ENCODE results near the gene DCHS1.
"Not testable (repeated sequence)": the region's sequence is repeated elsewhere in the genome, so short reads cannot be mapped to it uniquely, and the experiment has no call there.

DCHS1 gene

GRCh38 chr11:6686006-6686405, 30.4 kb upstream of the DCHS1 start:
- H3K36me3 ChIP-seq, result peaks cover 10% of the 10 kb centered on the region
- no peak overlapping the region for H3K9ac ChIP-seq
- H3K4me1 ChIP-seq, result peaks cover 18% of the 10 kb centered on the region
- H4K20me1 ChIP-seq, result peaks cover 16% of the 10 kb centered on the region
- no peaks in the 10 kb centered on the region for H3K27me3 ChIP-seq
- peaks cover 5% of the 10 kb centered on the region; the same call in 1 of the 2 replicates for H3K9me3 ChIP-seq
- no peak overlapping the region for H3K4me2 ChIP-seq
- H3K27ac ChIP-seq, result no peak overlapping the region
- no peak overlapping the region for H3K4me3 ChIP-seq
- no peak for TF ChIP-seq Cebpa-rat (IDR thresholded peaks at IDR 0.05)

- peaks cover 30% of the 10 kb centered on the region for H3K4me1 ChIP-seq
- not testable (repeated sequence) for H3K9me3 ChIP-seq, H3K27me3 ChIP-seq
- peaks cover 35% of the 10 kb centered on the region for H4K20me1 ChIP-seq
- H3K4me3 ChIP-seq, result peak overlapping the region; percentile 95
- H3K36me3 ChIP-seq, result peaks cover 29% of the 10 kb centered on the region
- peak overlapping the region; percentile 79; the same call in 1 of the 2 replicates for H3K27ac ChIP-seq
- peak overlapping the region; percentile 72 for H3K4me2 ChIP-seq
- H3K9ac ChIP-seq, result peak overlapping the region; percentile 83
Observed at GRCh38 chr11:6684068-6684467, 28.5 kb upstream of the DCHS1 start.

GRCh38 chr11:6682936-6683861, 27.6 kb upstream of the DCHS1 start, which contains the start of gene MRPL17:
Gene MRPL17 (minus strand): TSS chr11:6683340. CDS start chr11:6683296, 44 bp downstream.
- peak within 1 kb of the TSS; percentile 95 for H3K4me3 ChIP-seq
- peak within 1 kb of the TSS; percentile 95 for H3K4me2 ChIP-seq
- H3K4me1 ChIP-seq, result peaks cover 30% of the 10 kb centered on the region
- peaks cover 37% of the 10 kb centered on the region for H4K20me1 ChIP-seq
- H3K27ac ChIP-seq, result peak within 1 kb of the TSS; percentile 94
- no peak for TF ChIP-seq Cebpa-rat (IDR thresholded peaks at IDR 0.05)
- peaks cover 31% of the 10 kb centered on the region for H3K36me3 ChIP-seq
- H3K9me3 ChIP-seq, result no peaks in the 10 kb centered on the region
- H3K9ac ChIP-seq, result peak within 1 kb of the TSS; percentile 95
- no peaks in the 10 kb centered on the region for H3K27me3 ChIP-seq

- Histone ChIP-seq H3K9ac (peak overlapping the region; percentile 95), H3K27ac (peak overlapping the region; percentile 94), H3K9me3 (no peaks in the 10 kb centered on the region), H3K4me2 (peak overlapping the region; percentile 95), H3K27me3 (no peaks in the 10 kb centered on the region), H3K36me3 (peaks cover 31% of the 10 kb centered on the region), H4K20me1 (peaks cover 37% of the 10 kb centered on the region), H3K4me3 (peak overlapping the region; percentile 95), H3K4me1 (peaks cover 30% of the 10 kb centered on the region)
- no peak for TF ChIP-seq Cebpa-rat (IDR thresholded peaks at IDR 0.05)
Observed at GRCh38 chr11:6682591-6682935, 27.0 kb upstream of the DCHS1 start.

GRCh38 chr11:6681949-6682348, 26.3 kb upstream of the DCHS1 start:
- Histone ChIP-seq H3K4me2 (peak overlapping the region; percentile 95), H3K36me3 (peaks cover 31% of the 10 kb centered on the region), H3K27ac (peak overlapping the region; percentile 94), H3K9me3 (no peaks in the 10 kb centered on the region), H4K20me1 (peaks cover 37% of the 10 kb centered on the region), H3K4me3 (peak overlapping the region; percentile 95), H3K4me1 (peaks cover 30% of the 10 kb centered on the region), H3K9ac (peak overlapping the region; percentile 95), H3K27me3 (no peaks in the 10 kb centered on the region)
- no peak for TF ChIP-seq Cebpa-rat (IDR thresholded peaks at IDR 0.05)

GRCh38 chr11:6681505-6681904, 25.9 kb upstream of the DCHS1 start:
- peaks cover 31% of the 10 kb centered on the region for H3K36me3 ChIP-seq
- peaks cover 37% of the 10 kb centered on the region for H4K20me1 ChIP-seq
- H3K4me1 ChIP-seq, result peaks cover 30% of the 10 kb centered on the region
- H3K27ac ChIP-seq, result 0 out of 2 replicates have a peak overlapping the region, but pooled peaks have one; percentile 94
- H3K9me3 ChIP-seq, result no peaks in the 10 kb centered on the region
- H3K27me3 ChIP-seq, result no peaks in the 10 kb centered on the region
- H3K4me2 ChIP-seq, result peak overlapping the region; percentile 95
- H3K4me3 ChIP-seq, result peak overlapping the region; percentile 95
- H3K9ac ChIP-seq, result peak overlapping the region; percentile 95
- TF ChIP-seq Cebpa-rat (IDR thresholded peaks at IDR 0.05), result no peak

- Histone ChIP-seq H3K36me3 (peaks cover 33% of the 10 kb centered on the region), H3K4me1 (peaks cover 29% of the 10 kb centered on the region), H3K27me3 (no peaks in the 10 kb centered on the region), H4K20me1 (peaks cover 32% of the 10 kb centered on the region), H3K4me2 (no peak overlapping the region), H3K9ac (no peak overlapping the region), H3K9me3 (no peaks in the 10 kb centered on the region), H3K27ac (no peak overlapping the region), H3K4me3 (no peak overlapping the region)
- TF ChIP-seq Cebpa-rat (IDR thresholded peaks at IDR 0.05), result no peak
Observed at GRCh38 chr11:6677018-6677417, 21.4 kb upstream of the DCHS1 start.

- peaks cover 7% of the 10 kb centered on the region for H3K4me1 ChIP-seq
- no peak overlapping the region for H3K4me3 ChIP-seq
- no peak for TF ChIP-seq Cebpa-rat (IDR thresholded peaks at IDR 0.05)
- no peaks in the 10 kb centered on the region for H3K27me3 ChIP-seq
- peaks cover 12% of the 10 kb centered on the region for H3K36me3 ChIP-seq
- H3K27ac ChIP-seq, result no peak overlapping the region
- no peak overlapping the region for H3K9ac ChIP-seq
- peaks cover 10% of the 10 kb centered on the region for H4K20me1 ChIP-seq
- peak overlapping the region; percentile 33 for H3K4me2 ChIP-seq
- H3K9me3 ChIP-seq, result no peaks in the 10 kb centered on the region
Observed at GRCh38 chr11:6674862-6675261, 19.3 kb upstream of the DCHS1 start.

GRCh38 chr11:6674219-6674597, 18.6 kb upstream of the DCHS1 start:
- TF ChIP-seq Cebpa-rat (IDR thresholded peaks at IDR 0.05), result no peak
- Histone ChIP-seq H3K36me3 (peaks cover 6% of the 10 kb centered on the region), H3K27me3 (no peaks in the 10 kb centered on the region), H3K4me1 (peaks cover 6% of the 10 kb centered on the region), H3K9me3 (no peaks in the 10 kb centered on the region), H3K27ac (no peak overlapping the region), H3K9ac (no peak overlapping the region), H3K4me3 (no peak overlapping the region), H3K4me2 (no peak overlapping the region), H4K20me1 (peaks cover 4% of the 10 kb centered on the region)

GRCh38 chr11:6673523-6674218, 18.1 kb upstream of the DCHS1 start:
- no peaks in the 10 kb centered on the region for H4K20me1 ChIP-seq
- H3K4me2 ChIP-seq, result no peak overlapping the region

More at GRCh38 chr11:6673523-6674218, 18.1 kb upstream of the DCHS1 start:
- H3K9ac ChIP-seq, result no peak overlapping the region
- H3K4me1 ChIP-seq, result peaks cover 6% of the 10 kb centered on the region
- H3K4me3 ChIP-seq, result no peak overlapping the region
- no peaks in the 10 kb centered on the region for H3K9me3 ChIP-seq
- no peaks in the 10 kb centered on the region for H3K27me3 ChIP-seq
- H3K27ac ChIP-seq, result no peak overlapping the region
- H3K36me3 ChIP-seq, result 0 out of 2 replicates have a peak, but pooled peaks cover 3% of the 10 kb centered on the region
- TF ChIP-seq Cebpa-rat (IDR thresholded peaks at IDR 0.05), result no peak
